Activated CD4-positive, CD25-positive, alpha-beta regulatory T cell treated with anti-CD3 and anti-CD28 coated beads, Interleukin-2, amount 50 U/mL, for 16 hours (primary cell): ENCODE results near the gene RASAL2.
"Not testable (repeated sequence)": the region's sequence is repeated elsewhere in the genome, so short reads cannot be mapped to it uniquely, and the experiment has no call there.

Experiments used
- DNase-seq: peaks from one replicate; pipeline ENCODE4 v3.0.0-alpha.2; 2020; ENCODE audit warnings: low read depth, low spot score

RASAL2 gene

GRCh38 chr1:178119628-178120027, 25.7 kb downstream of the RASAL2 start:
- no peak for DNase-seq

- no peak for DNase-seq
These were observed 26.2 kb downstream of the RASAL2 start for GRCh38 chr1:178120088-178120487.

- DNase-seq: not testable (repeated sequence)
These were observed 26.7 kb downstream of the RASAL2 start for GRCh38 chr1:178120520-178121052.

- no peak for DNase-seq
These were observed 28.0 kb downstream of the RASAL2 start for GRCh38 chr1:178121883-178122282.

GRCh38 chr1:178122283-178122682, 28.4 kb downstream of the RASAL2 start:
- DNase-seq: no peak

- no peak for DNase-seq
These were observed 30.2 kb downstream of the RASAL2 start for GRCh38 chr1:178124115-178124514.

- no peak for DNase-seq
These were observed 32.4 kb downstream of the RASAL2 start for GRCh38 chr1:178126261-178126660.

- no peak for DNase-seq
These were observed 32.9 kb downstream of the RASAL2 start for GRCh38 chr1:178126741-178127185.

GRCh38 chr1:178127482-178128191, 33.7 kb downstream of the RASAL2 start:
- no peak for DNase-seq

- DNase-seq: no peak
These were observed 39.5 kb downstream of the RASAL2 start for GRCh38 chr1:178133239-178133989.

GRCh38 chr1:178134061-178134460, 40.2 kb downstream of the RASAL2 start:
- no peak for DNase-seq

GRCh38 chr1:178137238-178137637, 43.3 kb downstream of the RASAL2 start:
- DNase-seq: no peak

- DNase-seq: no peak
These were observed 48.9 kb downstream of the RASAL2 start for GRCh38 chr1:178142806-178143205.

- no peak for DNase-seq
These were observed 50.1 kb downstream of the RASAL2 start for GRCh38 chr1:178143730-178144690.

- DNase-seq: no peak
These were observed 51.7 kb downstream of the RASAL2 start for GRCh38 chr1:178145605-178146004.

- no peak for DNase-seq
These were observed 52.5 kb downstream of the RASAL2 start for GRCh38 chr1:178146436-178146835.

- no peak for DNase-seq
These were observed 56.7 kb downstream of the RASAL2 start for GRCh38 chr1:178150610-178151009.

GRCh38 chr1:178151831-178152230, 57.9 kb downstream of the RASAL2 start:
- DNase-seq: no peak

GRCh38 chr1:178155481-178156255, 61.8 kb downstream of the RASAL2 start:
- no peak for DNase-seq

- DNase-seq: no peak
These were observed 67.0 kb downstream of the RASAL2 start for GRCh38 chr1:178160736-178161475.
